GM12891 (cell line): Measurements from ENCODE around the gene SYT1.

Experiments
- POLR2A ChIP-seq: IDR thresholded peaks from 2 replicates; pipeline ENCODE4 v1.6.1; 2011; ENCODE audit warnings: low read depth, low read length, control low read depth
- POLR2AphosphoS5 ChIP-seq: IDR thresholded peaks from 2 replicates; pipeline ENCODE4 v1.6.1; 2011; ENCODE audit warnings: low read depth, low read length, control low read depth
- TAF1 ChIP-seq: IDR thresholded peaks from 2 replicates; pipeline ENCODE4 v1.6.1; 2011; ENCODE audit warnings: low read depth, low read length, control low read depth

DNA sequence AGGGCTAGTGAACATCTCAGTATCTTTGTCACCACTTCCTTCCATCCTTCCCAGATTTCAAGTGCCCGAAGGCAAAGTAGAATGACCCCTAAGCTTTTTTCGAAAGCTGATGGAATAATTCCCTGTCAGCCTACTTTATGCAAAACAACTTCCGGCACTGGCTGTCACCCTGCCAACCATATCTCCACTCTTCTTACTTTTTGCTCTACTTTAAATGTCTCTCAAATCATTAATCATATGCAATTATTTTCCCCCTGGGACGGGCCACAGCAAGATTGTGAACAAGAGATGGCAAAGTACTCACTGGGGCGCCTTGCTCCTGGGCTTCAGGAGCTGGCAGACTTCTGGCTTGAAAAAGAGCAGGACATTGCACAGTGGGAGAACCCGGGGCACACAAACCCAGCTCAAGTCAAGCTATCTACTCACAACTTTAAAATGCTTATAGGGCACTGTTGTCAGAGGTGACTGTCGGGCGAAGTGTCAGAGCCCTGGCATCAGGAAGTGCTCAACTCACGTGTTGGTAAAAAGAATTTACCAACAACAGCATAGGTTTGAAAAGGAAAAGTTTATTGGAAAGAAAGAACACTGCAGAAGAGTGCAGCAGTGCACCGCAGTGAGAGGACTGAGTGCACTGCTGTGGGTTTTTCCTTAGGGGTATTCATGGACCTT is 452.7 kb downstream of the SYT1 start:
- TF ChIP-seq POLR2A (no peak), TAF1 (no peak), POLR2AphosphoS5 (no peak)
